ENCODE data around the gene DDRGK1. TPM values are rescaled to one million over a fixed set of nuclear protein-coding genes. Genes with fewer than 3 reads are reported as not detected.

Gene DDRGK1
- total and polyA plus RNA-seq, 2 of the 8 experiments (the other 6 are each of a cell fraction or from before 2014, with no cell fraction given): 29.4 to 42.0 TPM

DNA sequence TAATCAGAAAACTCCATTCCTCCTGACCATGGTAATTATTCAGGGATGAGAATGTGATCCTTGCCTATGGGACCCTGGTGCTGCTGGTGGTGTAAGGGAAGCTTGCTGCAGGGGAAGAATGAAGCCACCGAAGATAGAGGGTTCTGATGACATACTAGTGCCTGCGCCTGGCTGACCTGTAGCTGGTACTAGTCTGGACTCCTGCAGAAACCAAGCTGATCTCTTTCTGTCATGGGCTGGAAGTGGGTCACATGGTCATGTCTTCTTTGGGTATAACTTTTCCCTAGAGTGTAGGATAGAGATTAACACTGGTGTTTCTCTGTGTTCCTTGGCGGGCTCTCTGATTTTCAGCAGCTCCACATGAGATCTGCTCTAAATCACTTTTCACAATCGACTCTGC, 43.2 kb upstream of the DDRGK1 start:
- no peak overlapping the region for H3K4ac ChIP-seq (replicated peaks; ENCODE audit: insufficient read length, low read depth, low read length)
- DNase-seq (ENCODE audit: low read depth in 1 of 2, low spot score in 2 of 2) (no peak), FAIRE-seq (no peak)
- H2AFZ ChIP-seq (ENCODE audit: low read length): no peak overlapping the region
- peaks cover 0 to 24% (median 18%) of the 10 kb centered on the region in 4 experiments; a peak in 6 of 7 replicates for H3K27me3 ChIP-seq (replicated peaks in 1 of 4; ENCODE audit: control insufficient read depth in 3 of 4, extremely low read depth in 1 of 4, insufficient read depth in 3 of 4, low read length in 3 of 4)
- H2BK120ac ChIP-seq (replicated peaks; ENCODE audit: low read depth, low read length): no peak overlapping the region
- no peak overlapping the region for H4K8ac ChIP-seq (ENCODE audit: extremely low read depth, insufficient read depth, low read length)
- H2BK12ac ChIP-seq (ENCODE audit: low read depth, low read length): no peak overlapping the region; the same call in 1 of the 2 replicates
- no peak overlapping the region for H3K23ac ChIP-seq (ENCODE audit: insufficient read length)
- H3K9ac ChIP-seq (replicated peaks in 1 of 4; ENCODE audit: extremely low read depth in 1 of 4, low read depth in 3 of 4, low read length in 3 of 4): no peak overlapping the region
- no peak overlapping the region for H2BK20ac ChIP-seq (ENCODE audit: low read length)
- ChIA-PET POLR2A (ENCODE audit: partially characterized antibody) (interaction anchor here (0.7 to 4.0 kb wide), 11 partner anchors 9 to 824 kb away, joined by 3 to 46 read pairs (median 3); partner anchors contain the start of genes ITPA, MRPS26 and SLC4A11), CTCF (ENCODE audit: partially characterized antibody) (interaction anchor here (0.6 to 10.5 kb wide), 15 partner anchors 7 to 320 kb away, joined by 3 to 158 read pairs (median 6); partner anchors contain the start of gene SLC4A11)
- H2BK5ac ChIP-seq (ENCODE audit: low read depth, low read length): no peak overlapping the region
- no peak overlapping the region for H2BK15ac ChIP-seq (ENCODE audit: low read length)
- no peaks in the 10 kb centered on the region for H3K79me2 ChIP-seq (ENCODE audit: control insufficient read depth in 1 of 2, insufficient read depth in 2 of 2, low read length in 2 of 2)
- H3K4me2 ChIP-seq (ENCODE audit: insufficient read depth in 1 of 2, low read depth in 2 of 2, low read length in 2 of 2): peak overlapping the region in 1 of 2 experiments; percentile 68; a peak in 1 of 4 replicates
- no peak overlapping the region for H3K4me3 ChIP-seq (ENCODE audit: extremely low read depth in 1 of 4, insufficient read depth in 2 of 4, low read depth in 3 of 4, low read length in 4 of 4)
- H4K91ac ChIP-seq (replicated peaks; ENCODE audit: insufficient read length, low read length): no peak overlapping the region
- H3K4me1 ChIP-seq (replicated peaks in 1 of 4; ENCODE audit: control insufficient read depth in 3 of 4, insufficient read depth in 4 of 4, low read length in 3 of 4): peaks cover 0 to 5% (median 1%) of the 10 kb centered on the region in 4 experiments; a peak in 3 of 7 replicates
- no peaks in the 10 kb centered on the region for H3K79me1 ChIP-seq (ENCODE audit: low read depth, low read length)
- no peak overlapping the region for H4K5ac ChIP-seq (ENCODE audit: insufficient read length, low read depth, low read length)
- no peak overlapping the region for H3K14ac ChIP-seq (ENCODE audit: insufficient read length)
- H3K23me2 ChIP-seq (ENCODE audit: low read depth, low read length): peaks cover 4% of the 10 kb centered on the region; the same call in 1 of the 2 replicates
- WGBS, 2 experiments (ENCODE audit: extremely low coverage in 1 of 2, insufficient coverage in 1 of 2, insufficient read length in 1 of 2, insufficient replicate concordance in 2 of 2, low coverage in 1 of 2, low lambda C conversion rate in 2 of 2, missing lambda C conversion rate in 1 of 2): 88% methylated on average over 4 of the region's 4 CpGs; no CpG with 5 or more reads in 1 of the 2 experiments
- no peak overlapping the region for H2AK5ac ChIP-seq (ENCODE audit: low read depth, low read length)
- peaks cover 0 to 4% of the 10 kb centered on the region in 2 experiments for H4K20me1 ChIP-seq (replicated peaks in 1 of 2; ENCODE audit: control insufficient read depth in 1 of 2, insufficient read depth in 2 of 2, low read length in 2 of 2)
- H3K9me3 ChIP-seq (ENCODE audit: insufficient read depth in 2 of 2, low read depth in 1 of 2, low read length in 1 of 2): no peaks in the 10 kb centered on the region
- no peaks in the 10 kb centered on the region for H3K36me3 ChIP-seq (ENCODE audit: control insufficient read depth in 2 of 4, insufficient read depth in 4 of 4, low read length in 3 of 4)
- no peak overlapping the region for H3K56ac ChIP-seq (replicated peaks; ENCODE audit: insufficient read length, low read depth, low read length)
- no peak overlapping the region for H3K18ac ChIP-seq (ENCODE audit: extremely low read depth, low read length)
- no peak overlapping the region for H3K27ac ChIP-seq (ENCODE audit: low read depth, low read length)
- TF ChIP-seq EGR1 (IDR thresholded peaks at IDR 0.05; ENCODE audit: borderline replicate concordance, low read depth, low read length): no peak
- no peak for TF ChIP-seq SP4 (IDR thresholded peaks at IDR 0.05; ENCODE audit: low read length)
- TF ChIP-seq CHD2 (IDR thresholded peaks at IDR 0.05; ENCODE audit: low read length): no peak
- no peak for TF ChIP-seq YY1 (IDR thresholded peaks at IDR 0.05; ENCODE audit: low read depth, low read length)
- TF ChIP-seq, protein P1, sequence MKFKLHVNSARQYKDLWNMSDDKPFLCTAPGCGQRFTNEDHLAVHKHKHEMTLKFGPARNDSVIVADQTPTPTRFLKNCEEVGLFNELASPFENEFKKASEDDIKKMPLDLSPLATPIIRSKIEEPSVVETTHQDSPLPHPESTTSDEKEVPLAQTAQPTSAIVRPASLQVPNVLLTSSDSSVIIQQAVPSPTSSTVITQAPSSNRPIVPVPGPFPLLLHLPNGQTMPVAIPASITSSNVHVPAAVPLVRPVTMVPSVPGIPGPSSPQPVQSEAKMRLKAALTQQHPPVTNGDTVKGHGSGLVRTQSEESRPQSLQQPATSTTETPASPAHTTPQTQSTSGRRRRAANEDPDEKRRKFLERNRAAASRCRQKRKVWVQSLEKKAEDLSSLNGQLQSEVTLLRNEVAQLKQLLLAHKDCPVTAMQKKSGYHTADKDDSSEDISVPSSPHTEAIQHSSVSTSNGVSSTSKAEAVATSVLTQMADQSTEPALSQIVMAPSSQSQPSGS (IDR thresholded peaks at IDR 0.05; ENCODE audit: low read length): no peak
- no peak for TF ChIP-seq CREB1 (IDR thresholded peaks at IDR 0.05)
- no peak for TF ChIP-seq SIRT6 (IDR thresholded peaks at IDR 0.05; ENCODE audit: low read length)
- TF ChIP-seq, protein P2, sequence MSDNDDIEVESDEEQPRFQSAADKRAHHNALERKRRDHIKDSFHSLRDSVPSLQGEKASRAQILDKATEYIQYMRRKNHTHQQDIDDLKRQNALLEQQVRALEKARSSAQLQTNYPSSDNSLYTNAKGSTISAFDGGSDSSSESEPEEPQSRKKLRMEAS (IDR thresholded peaks at IDR 0.05): no peak
- TF ChIP-seq, protein P3, sequence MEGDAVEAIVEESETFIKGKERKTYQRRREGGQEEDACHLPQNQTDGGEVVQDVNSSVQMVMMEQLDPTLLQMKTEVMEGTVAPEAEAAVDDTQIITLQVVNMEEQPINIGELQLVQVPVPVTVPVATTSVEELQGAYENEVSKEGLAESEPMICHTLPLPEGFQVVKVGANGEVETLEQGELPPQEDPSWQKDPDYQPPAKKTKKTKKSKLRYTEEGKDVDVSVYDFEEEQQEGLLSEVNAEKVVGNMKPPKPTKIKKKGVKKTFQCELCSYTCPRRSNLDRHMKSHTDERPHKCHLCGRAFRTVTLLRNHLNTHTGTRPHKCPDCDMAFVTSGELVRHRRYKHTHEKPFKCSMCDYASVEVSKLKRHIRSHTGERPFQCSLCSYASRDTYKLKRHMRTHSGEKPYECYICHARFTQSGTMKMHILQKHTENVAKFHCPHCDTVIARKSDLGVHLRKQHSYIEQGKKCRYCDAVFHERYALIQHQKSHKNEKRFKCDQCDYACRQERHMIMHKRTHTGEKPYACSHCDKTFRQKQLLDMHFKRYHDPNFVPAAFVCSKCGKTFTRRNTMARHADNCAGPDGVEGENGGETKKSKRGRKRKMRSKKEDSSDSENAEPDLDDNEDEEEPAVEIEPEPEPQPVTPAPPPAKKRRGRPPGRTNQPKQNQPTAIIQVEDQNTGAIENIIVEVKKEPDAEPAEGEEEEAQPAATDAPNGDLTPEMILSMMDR (IDR thresholded peaks at IDR 0.05; ENCODE audit: control extremely low read depth in 1 of 3, insufficient read depth in 1 of 3, low read depth in 1 of 3, low read length in 3 of 3): no peak
- TF ChIP-seq KDM4A (IDR thresholded peaks at IDR 0.05; ENCODE audit: low read depth, low read length, severe bottlenecking): no peak
